Left ventricle myocardium inferior (tissue), 1 donor: ENCODE measurements around the gene ORM2. TPM values are rescaled to one million over a fixed set of nuclear protein-coding genes. Genes with fewer than 3 reads are reported as not detected.

ENCODE experiments used
- DNase-seq: peaks from one replicate; pipeline ENCODE4 v3.0.0-alpha.2; 2020
- H3K27ac ChIP-seq: fragments of 200-600 bp; replicated peaks from 2 replicates; pipeline ENCODE4 v1.8.0; 2021
- H3K27me3 ChIP-seq: fragments of 200-600 bp; 2 replicates; pipeline ENCODE4 v1.8.0; 2021; ENCODE audit warnings: low read depth
- H3K36me3 ChIP-seq: fragments of 200-600 bp; 2 replicates; pipeline ENCODE4 v1.8.0; 2021
- H3K4me1 ChIP-seq: fragments of 200-600 bp; 2 replicates; pipeline ENCODE4 v1.8.0; 2021
- H3K4me3 ChIP-seq: fragments of 200-600 bp; 2 replicates; pipeline ENCODE4 v1.8.0; 2021; ENCODE audit warnings: mild to moderate bottlenecking, moderate library complexity
- H3K9me3 ChIP-seq: fragments of 200-600 bp; replicated peaks from 2 replicates; pipeline ENCODE4 v1.8.0; 2021
- intact Hi-C: fragments of 100-400 bp; cut with micrococcal nuclease; formaldehyde crosslinking; loops from one replicate; pipeline ENCODE4 v1.11.0; 2022
- total RNA-seq: library from RNA; stranded (reverse); fragmentation: NEBNext Ultra II Directional; extraction: Animal tissue kit (Norgen Biotek cat#: 25700); gene quantifications from one replicate; pipeline ENCODE4 v1.2.1, GENCODE V29; 2021
- TF ChIP-seq, protein P1 (sequence below): fragments of 200-600 bp; IDR thresholded peaks from 2 replicates; pipeline ENCODE4 v1.8.0; 2021; ENCODE audit warnings: antibody characterized with exemption, mild to moderate bottlenecking, borderline replicate concordance
- donor health status: DM: no; HTN: yes; CAD: no; lungs with severe emphysema.

ORM2 gene
- total RNA-seq, 1 donor from 2014 or later, result not detected

DNA sequence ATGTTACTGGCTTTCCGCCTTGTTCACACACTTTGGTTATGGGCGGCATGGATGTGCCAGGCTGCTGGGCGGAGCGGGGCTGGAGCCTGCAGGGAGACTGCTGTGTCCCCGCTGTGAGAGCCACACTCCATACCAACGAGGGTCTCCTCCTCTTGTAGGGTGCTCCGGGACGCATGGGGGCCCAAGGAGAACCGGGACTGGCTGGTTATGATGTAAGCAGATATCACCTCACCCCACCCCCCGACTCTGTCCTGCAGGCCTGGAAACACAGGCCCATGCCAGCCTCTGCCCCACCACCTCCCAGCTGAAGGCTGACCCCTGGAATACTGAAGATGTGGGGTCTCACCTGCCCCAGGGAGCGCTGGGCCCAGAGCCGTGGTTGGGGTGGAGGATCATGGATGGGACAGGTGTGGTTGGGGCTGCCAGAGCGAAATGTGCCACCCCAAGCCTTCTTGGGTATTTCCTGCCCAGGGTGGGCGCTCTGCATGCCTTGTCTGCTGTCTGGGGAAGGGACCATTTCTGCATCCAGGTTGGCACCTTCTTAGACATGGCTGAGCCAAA, 46.0 kb upstream of the ORM2 start:
- intact Hi-C loops, result no loop called here
- peak; percentile 11 for DNase-seq
- Histone ChIP-seq H3K9me3 (no peaks in the 10 kb centered on the region), H3K27ac (no peak overlapping the region), H3K36me3 (no peaks in the 10 kb centered on the region), H3K4me1 (peaks cover 9% of the 10 kb centered on the region), H3K27me3 (no peaks in the 10 kb centered on the region), H3K4me3 (no peak overlapping the region)
- TF ChIP-seq, protein P1, sequence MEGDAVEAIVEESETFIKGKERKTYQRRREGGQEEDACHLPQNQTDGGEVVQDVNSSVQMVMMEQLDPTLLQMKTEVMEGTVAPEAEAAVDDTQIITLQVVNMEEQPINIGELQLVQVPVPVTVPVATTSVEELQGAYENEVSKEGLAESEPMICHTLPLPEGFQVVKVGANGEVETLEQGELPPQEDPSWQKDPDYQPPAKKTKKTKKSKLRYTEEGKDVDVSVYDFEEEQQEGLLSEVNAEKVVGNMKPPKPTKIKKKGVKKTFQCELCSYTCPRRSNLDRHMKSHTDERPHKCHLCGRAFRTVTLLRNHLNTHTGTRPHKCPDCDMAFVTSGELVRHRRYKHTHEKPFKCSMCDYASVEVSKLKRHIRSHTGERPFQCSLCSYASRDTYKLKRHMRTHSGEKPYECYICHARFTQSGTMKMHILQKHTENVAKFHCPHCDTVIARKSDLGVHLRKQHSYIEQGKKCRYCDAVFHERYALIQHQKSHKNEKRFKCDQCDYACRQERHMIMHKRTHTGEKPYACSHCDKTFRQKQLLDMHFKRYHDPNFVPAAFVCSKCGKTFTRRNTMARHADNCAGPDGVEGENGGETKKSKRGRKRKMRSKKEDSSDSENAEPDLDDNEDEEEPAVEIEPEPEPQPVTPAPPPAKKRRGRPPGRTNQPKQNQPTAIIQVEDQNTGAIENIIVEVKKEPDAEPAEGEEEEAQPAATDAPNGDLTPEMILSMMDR, result no peak

- intact Hi-C loops, result no loop called here
- H3K36me3 ChIP-seq, result no peaks in the 10 kb centered on the region
- peaks cover 9% of the 10 kb centered on the region for H3K4me1 ChIP-seq
- no peak overlapping the region for H3K4me3 ChIP-seq
- no peaks in the 10 kb centered on the region for H3K9me3 ChIP-seq
- TF ChIP-seq, protein P1, result no peak
- H3K27me3 ChIP-seq, result no peaks in the 10 kb centered on the region
- DNase-seq, result peak; percentile 6
- H3K27ac ChIP-seq, result no peak overlapping the region
Observed at GRCh38 chr9:114284316-114285060, 45.2 kb upstream of the ORM2 start.

DNA sequence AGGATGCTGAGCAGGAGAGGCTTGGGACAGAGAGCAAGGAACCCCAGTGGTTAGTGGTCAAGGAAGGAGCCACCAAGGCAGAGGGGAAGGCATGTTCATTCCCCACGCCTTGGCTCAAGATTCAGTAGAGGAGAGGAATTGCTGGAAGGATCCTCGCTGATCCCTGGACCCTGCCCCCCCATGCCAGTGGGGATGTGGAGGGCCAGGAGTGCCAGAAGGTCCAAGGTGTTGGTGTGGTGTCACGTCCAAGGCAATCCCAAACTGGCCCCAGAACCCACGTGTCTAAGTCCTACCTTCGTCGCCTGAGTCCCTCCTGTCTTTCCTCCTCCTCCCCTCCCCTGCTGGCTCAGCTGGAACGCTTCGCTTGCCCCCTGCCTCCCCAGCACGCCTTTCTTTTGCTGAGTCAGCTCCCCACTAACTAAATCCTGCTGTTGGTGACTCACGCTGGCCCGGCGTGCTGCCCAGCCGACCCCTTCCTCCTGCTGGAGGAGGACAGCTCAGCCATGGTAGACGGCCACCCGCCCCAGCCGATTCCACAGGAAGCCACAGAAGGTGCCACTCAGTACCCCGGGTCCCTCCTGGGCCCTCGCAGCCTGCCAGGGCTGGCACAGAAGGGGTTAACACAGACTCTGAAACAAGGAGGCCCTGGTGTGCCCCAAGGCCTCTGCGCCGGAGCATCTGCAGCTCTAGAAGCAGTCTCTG, 44.4 kb upstream of the ORM2 start:
- intact Hi-C loops, result no loop called here
- DNase-seq, result peak; percentile 12

GRCh38 chr9:114286146-114286679, 43.5 kb upstream of the ORM2 start:
- Histone ChIP-seq H3K9me3 (no peaks in the 10 kb centered on the region), H3K4me3 (no peak overlapping the region), H3K27ac (no peak overlapping the region), H3K4me1 (peaks cover 2% of the 10 kb centered on the region), H3K36me3 (no peaks in the 10 kb centered on the region), H3K27me3 (no peaks in the 10 kb centered on the region)
- DNase-seq, result peak; percentile 2
- intact Hi-C loops, result no loop called here
- TF ChIP-seq, protein P1, result no peak

More for the DNA sequence above, 44.4 kb upstream of the ORM2 start:
- TF ChIP-seq, protein P1, result no peak
- Histone ChIP-seq H3K36me3 (no peaks in the 10 kb centered on the region), H3K27me3 (no peaks in the 10 kb centered on the region), H3K4me3 (no peak overlapping the region), H3K27ac (no peak overlapping the region), H3K9me3 (no peaks in the 10 kb centered on the region), H3K4me1 (peaks cover 9% of the 10 kb centered on the region)

- no peak overlapping the region for H3K27ac ChIP-seq
- no peaks in the 10 kb centered on the region for H3K27me3 ChIP-seq
- intact Hi-C loops, result no loop called here
- peak; percentile 8 for DNase-seq
- H3K4me3 ChIP-seq, result no peak overlapping the region
- peaks cover 2% of the 10 kb centered on the region for H3K36me3 ChIP-seq
- H3K9me3 ChIP-seq, result no peaks in the 10 kb centered on the region
- no peaks in the 10 kb centered on the region for H3K4me1 ChIP-seq
- TF ChIP-seq, protein P1, result no peak
Observed at GRCh38 chr9:114287001-114287762, 42.5 kb upstream of the ORM2 start.
